HCT116 (cell line): ENCODE results near the gene UBE3C. TPM values are rescaled to one million over a fixed set of nuclear protein-coding genes. Genes with fewer than 3 reads are reported as not detected.
"Not testable (repeated sequence)": the region's sequence is repeated elsewhere in the genome, so short reads cannot be mapped to it uniquely, and the experiment has no call there.

ENCODE experiments used
- ATAC-seq: fragments of 200-7000 bp; cut with Tn5 transposase; 2 replicates; pipeline ENCODE4 v1.9.1; 2020; ENCODE audit warnings: mild to moderate bottlenecking, moderate library complexity
- BruUV-seq: library from RNA; stranded (reverse); fragments of 400-500 nt; replicated peaks from 2 replicates; lab custom pipeline; 2021; lab: Mats Ljungman, UMichigan
- CTCF ChIA-PET: fragments of 300-600 bp; sonication (Branson Sonifier 250); formaldehyde crosslinking; loops from one replicate; lab custom pipeline; 2021; ENCODE audit warnings: antibody characterized with exemption; lab: Charles Lee
- POLR2A ChIA-PET: fragments of 300-600, 350-600 bp; sonication (Branson Sonifier 250); formaldehyde crosslinking; loops from one replicate; lab custom pipeline; 2021; ENCODE audit warnings: antibody characterized with exemption; lab: Charles Lee
- RAD21 ChIA-PET, 2 experiments: fragments of 300-600 bp; sonication (Branson Sonifier 250); formaldehyde crosslinking; loops; one replicate each; lab custom pipeline; 2023; ENCODE audit warnings: low total read pairs in 2 of 2; ENCODE audit not compliant: uncharacterized antibody in 2 of 2, unreplicated experiment in 2 of 2, low non-redundant PET in 1 of 2; lab: Charles Lee
- DNase-seq: peaks from one replicate; pipeline ENCODE4 v3.0.0-alpha.2; 2010; ENCODE audit warnings: low read depth, low spot score
- H2AFZ ChIP-seq: fragments of 200-600 bp; shearing (Covaris generic), sonication (generic); 2 replicates; pipeline ENCODE4 v1.6.1; 2017; ENCODE audit warnings: low read depth, mixed run types, mixed read lengths, antibody characterized with exemption, low read length; ENCODE audit not compliant: poor library complexity, severe bottlenecking
- H3K27ac ChIP-seq: 2 replicates; pipeline ENCODE4 v1.5.1; 2012; ENCODE audit warnings: low read depth, low read length
- H3K27me3 ChIP-seq: fragments of 200-600 bp; sonication (generic); 2 replicates; pipeline ENCODE4 v1.6.1; 2016; ENCODE audit warnings: mixed run types, low read length, mixed read lengths; ENCODE audit not compliant: insufficient read depth
- H3K36me3 ChIP-seq, 2 experiments: fragments of 200-500 bp in 1 of 2; fragments of 200-600 bp in 1 of 2; sonication (Bioruptor generic) in 1 of 2; sonication (generic) in 1 of 2; 2 replicates each; pipeline versions ENCODE4 v1.5.1 to v1.6.1; 2014 to 2016; ENCODE audit warnings: low read length in 2 of 2, inconsistent platforms in 1 of 2, mixed read lengths in 1 of 2, mixed run types in 1 of 2; ENCODE audit not compliant: insufficient read depth in 2 of 2, control insufficient read depth in 1 of 2
- H3K4me1 ChIP-seq, 2 experiments: fragments of 200-600 bp in 1 of 2; sonication (generic) in 1 of 2; 2 replicates each; pipeline versions ENCODE4 v1.5.1 to v1.6.1; 2012 to 2017; ENCODE audit warnings: low read length in 2 of 2, inconsistent platforms in 1 of 2, mild to moderate bottlenecking in 1 of 2, mixed read lengths in 1 of 2, mixed run types in 1 of 2, moderate library complexity in 1 of 2; ENCODE audit not compliant: insufficient read depth in 2 of 2, control insufficient read depth in 1 of 2
- H3K4me2 ChIP-seq: fragments of 200-600 bp; sonication (generic); 2 replicates; pipeline ENCODE4 v1.6.1; 2017; ENCODE audit warnings: mixed run types, low read length, mixed read lengths
- H3K4me3 ChIP-seq, 2 experiments: fragments of 200-600 bp in 1 of 2; sonication (generic) in 1 of 2; replicated peaks in 1 of 2; 2 replicates each; pipeline ENCODE4 v1.5.1; 2011 to 2016; ENCODE audit warnings: low read length in 2 of 2, control low read depth in 1 of 2, low read depth in 1 of 2, mild to moderate bottlenecking in 1 of 2, mixed read lengths in 1 of 2, mixed run types in 1 of 2
- H3K79me2 ChIP-seq: fragments of 200-600 bp; sonication (generic); 2 replicates; pipeline ENCODE4 v1.6.1; 2017; ENCODE audit warnings: mild to moderate bottlenecking, mixed run types, low read length, moderate library complexity, mixed read lengths; ENCODE audit not compliant: insufficient read depth
- H3K9ac ChIP-seq: fragments of 200-600 bp; sonication (generic); 2 replicates; pipeline ENCODE4 v1.6.1; 2016; ENCODE audit warnings: low read length, mixed read lengths
- H3K9me2 ChIP-seq: fragments of 200-600 bp; sonication (generic), shearing (Covaris generic); 2 replicates; pipeline ENCODE4 v1.6.1; 2017; ENCODE audit warnings: mixed run types, mild to moderate bottlenecking, moderate library complexity; ENCODE audit not compliant: insufficient read depth
- H3K9me3 ChIP-seq, 2 experiments: fragments of 200-500 bp in 1 of 2; fragments of 200-600 bp in 1 of 2; sonication (Bioruptor generic) in 1 of 2; sonication (generic) in 1 of 2; 2 replicates each; pipeline ENCODE4 v1.6.1; 2014 to 2017; ENCODE audit warnings: low read length in 2 of 2, mixed read lengths in 2 of 2, inconsistent platforms in 1 of 2, low read depth in 1 of 2, mild to moderate bottlenecking in 1 of 2, mixed run types in 1 of 2, moderate library complexity in 1 of 2; ENCODE audit not compliant: control insufficient read depth in 1 of 2, insufficient read depth in 1 of 2
- H4K20me1 ChIP-seq: fragments of 200-600 bp; sonication (generic), shearing (Covaris generic); 2 replicates; pipeline ENCODE4 v1.6.1; 2017; ENCODE audit warnings: mixed run types, mild to moderate bottlenecking, moderate library complexity; ENCODE audit not compliant: insufficient read depth
- CTCF ChIP-seq, 3 experiments: fragments of 200-600 bp in 1 of 3; sonication (generic) in 1 of 3; IDR thresholded peaks in 2 of 3; conservative IDR thresholded peaks in 1 of 3; 2 replicates each; pipeline ENCODE4 v1.5.1; 2012 to 2017; ENCODE audit warnings: low read depth in 2 of 3, low read length in 2 of 3, antibody characterized with exemption in 1 of 3, borderline replicate concordance in 1 of 3, control low read depth in 1 of 3, mild to moderate bottlenecking in 1 of 3, mixed read lengths in 1 of 3, mixed run types in 1 of 3, moderate library complexity in 1 of 3; ENCODE audit not compliant: insufficient read depth in 1 of 3
- RAD21 ChIP-seq: IDR thresholded peaks from 2 replicates; pipeline ENCODE4 v1.6.1; 2012; ENCODE audit warnings: low read depth, mild to moderate bottlenecking
- SP1 ChIP-seq: IDR thresholded peaks from 2 replicates; pipeline ENCODE4 v1.6.1; 2012; ENCODE audit warnings: low read depth
- YY1 ChIP-seq: IDR thresholded peaks from 2 replicates; pipeline ENCODE4 v1.6.1; 2011; ENCODE audit warnings: low read length, low read depth, moderate library complexity, mild to moderate bottlenecking; ENCODE audit not compliant: insufficient replicate concordance; ENCODE audit errors: extremely low read depth
- intact Hi-C: fragments of 100-400 bp; cut with micrococcal nuclease; formaldehyde crosslinking; loops from 2 replicates; pipeline ENCODE4 v1.10.0; 2022
- total RNA-seq: library from RNA; stranded (reverse); gene quantifications from one replicate; pipeline ENCODE4 v1.2.1, GENCODE V29; 2021; ENCODE audit not compliant: unreplicated experiment
- TF ChIP-seq, protein P1 (sequence below): IDR thresholded peaks from 2 replicates; pipeline ENCODE4 v1.6.1; 2011; ENCODE audit warnings: mild to moderate bottlenecking, low read length, moderate library complexity; ENCODE audit not compliant: insufficient replicate concordance; ENCODE audit errors: extremely low read depth

Gene UBE3C
- total RNA-seq, 1 experiment from 2014 or later, result 68.3 TPM

- TF ChIP-seq CTCF (IDR thresholded peaks at IDR 0.05 in 2 of 3, conservative IDR thresholded peaks at IDR 0.05 in 1 of 3; ENCODE audit: borderline replicate concordance in 1 of 3, insufficient read depth in 1 of 3, low read depth in 2 of 3, low read length in 2 of 3), result no peak
- TF ChIP-seq, protein P1, sequence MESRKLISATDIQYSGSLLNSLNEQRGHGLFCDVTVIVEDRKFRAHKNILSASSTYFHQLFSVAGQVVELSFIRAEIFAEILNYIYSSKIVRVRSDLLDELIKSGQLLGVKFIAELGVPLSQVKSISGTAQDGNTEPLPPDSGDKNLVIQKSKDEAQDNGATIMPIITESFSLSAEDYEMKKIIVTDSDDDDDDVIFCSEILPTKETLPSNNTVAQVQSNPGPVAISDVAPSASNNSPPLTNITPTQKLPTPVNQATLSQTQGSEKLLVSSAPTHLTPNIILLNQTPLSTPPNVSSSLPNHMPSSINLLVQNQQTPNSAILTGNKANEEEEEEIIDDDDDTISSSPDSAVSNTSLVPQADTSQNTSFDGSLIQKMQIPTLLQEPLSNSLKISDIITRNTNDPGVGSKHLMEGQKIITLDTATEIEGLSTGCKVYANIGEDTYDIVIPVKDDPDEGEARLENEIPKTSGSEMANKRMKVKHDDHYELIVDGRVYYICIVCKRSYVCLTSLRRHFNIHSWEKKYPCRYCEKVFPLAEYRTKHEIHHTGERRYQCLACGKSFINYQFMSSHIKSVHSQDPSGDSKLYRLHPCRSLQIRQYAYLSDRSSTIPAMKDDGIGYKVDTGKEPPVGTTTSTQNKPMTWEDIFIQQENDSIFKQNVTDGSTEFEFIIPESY, result no peak
- TF ChIP-seq YY1, result no peak
- no peak for TF ChIP-seq RAD21
- no peak for TF ChIP-seq SP1
These were observed 115.1 kb downstream of the UBE3C start (continued) for GRCh38 chr7:157253850-157254249.

- intact Hi-C loops, H3K27me3 ChIP-seq, BruUV-seq, H2AFZ ChIP-seq, H3K27ac ChIP-seq, POLR2A ChIA-PET, H3K4me1 ChIP-seq, DNase-seq, H3K4me2 ChIP-seq, H3K79me2 ChIP-seq, H3K4me3 ChIP-seq, H3K9me2 ChIP-seq, RAD21 ChIA-PET, ATAC-seq, H3K9me3 ChIP-seq, H4K20me1 ChIP-seq, H3K9ac ChIP-seq: not testable (repeated sequence)
- H3K36me3 ChIP-seq, result peaks cover 32 to 45% of the 10 kb centered on the region in 2 experiments
- CTCF ChIA-PET, result interaction anchor here (1.1 kb wide), 1 partner anchor 9 kb away, joined by 3 read pairs; no protein-coding TSS in a partner anchor
These were observed 116.1 kb downstream of the UBE3C start for GRCh38 chr7:157254781-157255180.
